ENCODE results near the gene MACF1.
"Not testable (repeated sequence)": the region's sequence is repeated elsewhere in the genome, so short reads cannot be mapped to it uniquely, and the experiment has no call there.

The MACF1 gene

DNA sequence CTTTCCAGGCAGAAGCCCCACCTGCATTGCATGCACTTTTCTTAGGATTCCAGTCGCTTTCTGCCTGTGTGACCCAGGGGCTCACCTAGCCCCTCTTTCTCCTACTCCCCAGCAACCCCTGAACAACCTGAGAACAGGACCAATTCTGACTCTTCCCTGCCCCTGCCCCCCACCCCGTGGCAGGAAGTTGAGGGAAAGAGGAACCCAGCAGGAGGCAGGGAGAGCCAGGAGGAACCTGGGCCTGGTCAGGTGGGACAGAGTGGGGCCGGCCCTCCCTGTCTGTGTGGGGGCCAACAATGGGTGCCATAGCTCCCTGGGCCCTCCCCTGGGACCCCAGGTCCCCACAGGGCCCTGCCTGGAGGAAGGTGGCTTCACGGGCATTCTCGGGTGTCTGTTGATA lies 293.1 kb downstream of the MACF1 start:
- intact Hi-C loops (cut with DNase I) = no loop called here
- DNase-seq = peak in 1 of 10 donors; percentile 43

- DNase-seq = peak in 2 of 10 donors; percentile 38 to 84
- intact Hi-C loops (cut with DNase I) = not testable (repeated sequence)
Measured at GRCh38 chr1:39498096-39498710, 293.7 kb downstream of the MACF1 start.

- DNase-seq = peak in 2 of 10 donors; percentile 71 to 73
- intact Hi-C loops (cut with DNase I) = not testable (repeated sequence)
Measured at GRCh38 chr1:39498821-39499220, 294.3 kb downstream of the MACF1 start.

GRCh38 chr1:39499668-39500067 lies 295.2 kb downstream of the MACF1 start:
- DNase-seq = peak in 2 of 10 donors; percentile 72 to 76

GRCh38 chr1:39500862-39501389 lies 296.4 kb downstream of the MACF1 start:
- intact Hi-C loops (cut with DNase I) = no loop called here
- DNase-seq = peak in 2 of 10 donors; percentile 41 to 49

More at GRCh38 chr1:39499668-39500067, 295.2 kb downstream of the MACF1 start:
- intact Hi-C loops (cut with DNase I) = no loop called here

- peak in 4 of 10 donors; percentile 21 to 81 (median 45) for DNase-seq
- intact Hi-C loops (cut with DNase I) = no loop called here
Measured at GRCh38 chr1:39501666-39502065, 297.2 kb downstream of the MACF1 start.

GRCh38 chr1:39504436-39504835 lies 299.9 kb downstream of the MACF1 start:
- peak in 2 of 10 donors; percentile 41 to 72 for DNase-seq
- intact Hi-C loops (cut with DNase I) = not testable (repeated sequence)

GRCh38 chr1:39505289-39505688 lies 300.8 kb downstream of the MACF1 start:
- intact Hi-C loops (cut with DNase I) = no loop called here
- DNase-seq = no peak

DNA sequence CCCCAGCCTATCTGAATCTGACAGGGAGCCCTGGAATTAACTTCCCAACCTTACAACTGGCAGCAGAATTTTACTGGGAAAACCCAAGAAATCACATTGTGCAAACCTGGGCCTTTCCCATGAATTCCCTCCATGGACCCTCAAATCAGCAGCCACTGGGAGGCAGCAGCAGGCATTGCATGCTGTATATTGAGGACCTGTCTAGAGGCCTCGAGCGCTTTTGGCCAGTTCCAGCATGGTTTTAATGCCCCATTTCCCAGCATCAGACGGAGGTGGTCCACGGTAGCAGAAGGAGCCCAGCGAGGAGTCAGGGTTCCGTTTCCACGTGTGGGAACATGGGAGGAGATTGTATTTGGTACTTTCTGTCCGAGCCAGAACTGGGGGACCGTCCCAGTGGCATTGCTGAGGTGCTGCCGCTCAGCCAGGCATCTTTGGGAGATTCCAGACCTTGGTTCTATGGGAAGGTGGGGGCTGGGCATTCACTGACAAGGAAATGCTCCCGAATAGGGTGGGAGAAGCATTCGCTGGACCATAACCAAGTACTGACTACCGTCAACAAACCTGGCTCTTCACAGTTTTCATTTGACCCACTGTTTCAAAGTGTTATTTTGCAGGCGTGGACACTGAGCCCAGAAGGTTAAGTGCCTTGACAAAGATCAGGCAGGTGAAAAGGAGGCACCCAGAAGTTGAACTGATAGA lies 302.9 kb downstream of the MACF1 start:
- intact Hi-C loops (cut with DNase I) = no loop called here

GRCh38 chr1:39508266-39508665 lies 303.8 kb downstream of the MACF1 start:
- DNase-seq = peak in 1 of 10 donors; percentile 10
- intact Hi-C loops (cut with DNase I) = no loop called here

More for the DNA sequence above, 302.9 kb downstream of the MACF1 start:
- peak in 5 of 10 donors; percentile 28 to 90 (median 38) for DNase-seq

- peak in 3 of 10 donors; percentile 30 to 75 (median 49) for DNase-seq
- intact Hi-C loops (cut with DNase I) = no loop called here
Measured at GRCh38 chr1:39508857-39509305, 304.4 kb downstream of the MACF1 start.

- peak in 4 of 10 donors; percentile 20 to 84 (median 80) for DNase-seq
- intact Hi-C loops (cut with DNase I) = no loop called here
Measured at GRCh38 chr1:39509360-39510009, 305.0 kb downstream of the MACF1 start.

GRCh38 chr1:39510570-39511186 lies 306.2 kb downstream of the MACF1 start:
- DNase-seq = peak in 3 of 10 donors; percentile 35 to 51 (median 37)
- intact Hi-C loops (cut with DNase I) = not testable (repeated sequence)

DNA sequence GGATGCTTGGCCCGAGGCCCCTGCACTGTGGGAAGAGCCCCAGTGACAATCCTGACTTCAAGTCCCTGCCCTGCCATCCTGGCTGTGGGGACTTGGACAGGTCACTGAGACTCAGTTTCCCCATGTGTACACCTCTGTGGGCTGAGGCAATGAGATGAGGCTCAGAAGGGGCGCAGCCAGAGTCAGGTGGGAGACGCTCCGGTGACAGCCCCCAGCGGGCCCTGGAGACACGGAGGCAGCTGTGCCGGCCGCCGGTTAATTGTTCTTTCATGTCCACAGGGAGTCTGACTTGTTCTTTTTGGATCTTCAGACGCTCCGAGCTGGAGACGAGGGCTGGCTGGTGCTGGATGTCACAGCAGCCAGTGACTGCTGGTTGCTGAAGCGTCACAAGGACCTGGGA lies 307.0 kb downstream of the MACF1 start:
- intact Hi-C loops (cut with DNase I) = not testable (repeated sequence)
- peak in 2 of 10 donors; percentile 33 to 67 for DNase-seq

- intact Hi-C loops (cut with DNase I) = not testable (repeated sequence)
- DNase-seq = peak in 2 of 10 donors; percentile 39 to 48
Measured at GRCh38 chr1:39512234-39512847, 307.8 kb downstream of the MACF1 start.

- DNase-seq = peak in 3 of 10 donors; percentile 23 to 82 (median 73)
- intact Hi-C loops (cut with DNase I) = not testable (repeated sequence)
Measured at GRCh38 chr1:39514710-39515124, 310.2 kb downstream of the MACF1 start.

DNA sequence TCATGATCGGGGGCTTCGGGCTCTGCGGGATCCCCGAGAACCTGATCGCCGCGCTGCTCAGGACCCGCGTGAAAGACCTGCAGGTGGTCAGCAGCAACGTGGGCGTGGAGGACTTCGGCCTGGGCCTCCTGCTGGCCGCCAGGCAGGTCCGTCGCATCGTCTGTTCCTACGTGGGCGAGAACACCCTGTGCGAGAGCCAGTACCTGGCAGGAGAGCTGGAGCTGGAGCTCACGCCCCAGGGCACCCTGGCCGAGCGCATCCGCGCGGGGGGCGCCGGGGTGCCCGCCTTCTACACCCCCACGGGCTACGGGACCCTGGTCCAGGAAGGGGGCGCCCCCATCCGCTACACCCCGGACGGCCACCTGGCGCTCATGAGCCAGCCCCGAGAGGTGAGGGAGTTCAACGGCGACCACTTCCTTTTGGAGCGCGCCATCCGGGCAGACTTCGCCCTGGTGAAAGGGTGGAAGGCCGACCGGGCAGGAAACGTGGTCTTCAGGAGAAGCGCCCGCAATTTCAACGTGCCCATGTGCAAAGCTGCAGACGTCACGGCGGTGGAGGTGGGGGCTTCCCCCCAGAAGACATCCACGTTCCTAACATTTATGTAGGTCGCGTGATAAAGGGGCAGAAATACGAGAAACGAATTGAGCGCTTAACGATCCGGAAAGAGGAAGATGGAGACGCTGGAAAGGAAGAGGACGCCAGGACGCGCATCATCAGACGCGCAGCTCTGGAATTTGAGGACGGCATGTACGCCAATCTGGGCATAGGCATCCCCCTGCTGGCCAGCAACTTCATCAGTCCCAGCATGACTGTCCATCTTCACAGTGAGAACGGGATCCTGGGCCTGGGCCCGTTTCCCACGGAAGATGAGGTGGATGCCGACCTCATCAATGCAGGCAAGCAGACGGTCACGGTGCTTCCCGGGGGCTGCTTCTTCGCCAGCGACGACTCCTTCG lies 310.9 kb downstream of the MACF1 start:
- intact Hi-C loops (cut with DNase I) = not testable (repeated sequence)
- DNase-seq = peak in 1 of 10 donors; percentile 11

DNA sequence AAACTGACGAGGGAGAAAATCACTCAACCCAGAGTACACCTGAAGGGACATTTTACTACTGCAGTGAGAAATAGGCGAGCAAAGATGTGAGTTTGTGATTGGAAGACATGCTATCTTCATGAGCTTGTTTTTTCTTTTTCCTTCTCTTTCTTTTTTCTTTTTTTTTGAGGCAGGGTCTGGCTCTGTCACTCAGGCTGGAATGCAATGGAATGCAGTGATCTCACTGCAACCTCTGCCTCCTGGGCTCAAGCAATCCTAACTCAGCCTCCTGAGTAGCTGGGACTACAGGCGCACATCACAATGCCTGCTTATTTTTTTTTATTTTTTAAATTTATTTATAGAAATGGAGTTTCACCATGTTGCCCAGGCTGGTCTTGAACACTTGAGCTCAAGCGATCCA lies 312.3 kb downstream of the MACF1 start:
- peak in 2 of 10 donors; percentile 9 to 11 for DNase-seq
- intact Hi-C loops (cut with DNase I) = not testable (repeated sequence)

GRCh38 chr1:39517936-39518335 lies 313.4 kb downstream of the MACF1 start:
- DNase-seq = peak in 1 of 10 donors; percentile 3
- intact Hi-C loops (cut with DNase I) = not testable (repeated sequence)
